ENCODE data around the gene TRPV2. TPM values are rescaled to one million over a fixed set of nuclear protein-coding genes. Genes with fewer than 3 reads are reported as not detected.
"Not testable (repeated sequence)": the region's sequence is repeated elsewhere in the genome, so short reads cannot be mapped to it uniquely, and the experiment has no call there.

The TRPV2 gene
- total and polyA plus RNA-seq, 9 of the 15 experiments (the other 6 are each of a cell fraction or from before 2014, with no cell fraction given) = 10.0 to 97.5 (median 30.3) TPM

DNA sequence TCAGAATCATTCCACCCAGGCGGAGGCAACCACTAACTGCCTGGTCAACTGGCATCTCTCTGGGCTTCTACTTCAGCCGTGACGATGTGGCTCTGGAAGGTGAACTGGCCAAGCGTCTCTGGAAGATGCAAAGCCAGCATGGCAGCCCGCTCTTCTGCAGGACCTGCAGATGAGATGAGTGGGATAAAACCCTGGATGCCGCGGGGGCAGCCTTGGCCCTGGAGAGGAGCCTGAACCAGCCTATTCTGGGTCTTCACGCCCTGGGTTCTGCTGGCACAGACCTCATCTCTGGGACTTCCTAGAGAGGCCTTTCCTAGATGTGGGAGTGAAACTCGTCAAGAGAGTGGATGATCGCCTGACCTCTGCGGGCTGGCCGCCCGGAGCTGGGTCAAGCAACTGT, 23.9 kb upstream of the TRPV2 start:
- no peak for FAIRE-seq
- CTCF ChIA-PET (ENCODE audit: low intra/inter-chr PET ratio) = no interaction called here
- H3K4me2 ChIP-seq (ENCODE audit: insufficient read depth, low read length) = no peak overlapping the region
- TF ChIP-seq POLR2G (IDR thresholded peaks at IDR 0.05; ENCODE audit: low read depth, low read length) (no peak), DACH1 (IDR thresholded peaks at IDR 0.05; ENCODE audit: partially characterized antibody) (no peak), ARHGAP35 (IDR thresholded peaks at IDR 0.05; ENCODE audit: partially characterized antibody) (no peak), ZNF165 (CRISPR knock-in tag; IDR thresholded peaks at IDR 0.05; ENCODE audit: borderline replicate concordance) (no peak), CHD4 (IDR thresholded peaks at IDR 0.05; ENCODE audit: insufficient read depth, insufficient replicate concordance, low read depth, low read length, poor library complexity, severe bottlenecking) (no peak), MYC (IDR thresholded peaks at IDR 0.05; ENCODE audit: low read depth, low read length) (no peak), MYC (CRISPR knock-in tag; IDR thresholded peaks at IDR 0.05; ENCODE audit: borderline replicate concordance, low read depth) (no peak), U2AF1 (optimal IDR thresholded peaks at IDR 0.05; ENCODE audit: low read depth, low read length) (no peak), NR4A1 (CRISPR knock-in tag; IDR thresholded peaks at IDR 0.05) (no peak), NR4A1 (tag; IDR thresholded peaks at IDR 0.05) (no peak), ZNF589 (CRISPR knock-in tag; IDR thresholded peaks at IDR 0.05; ENCODE audit: low read depth) (no peak)
- no peak overlapping the region for H2AFZ ChIP-seq (ENCODE audit: low read depth, low read length)
- no TSS peak for BruUV-seq (replicated peaks)
- H3K9ac ChIP-seq (ENCODE audit: insufficient read depth in 1 of 2, low read depth in 2 of 2, low read length in 2 of 2) = no peak overlapping the region; a peak in 1 of 4 replicates
- POLR2A ChIA-PET = interaction anchor here (1.0 kb wide), 1 partner anchor 52 kb away, joined by 4 read pairs; no protein-coding TSS in a partner anchor
- H3K9me3 ChIP-seq (replicated peaks; ENCODE audit: control insufficient read depth, insufficient read depth, low read depth, low read length) = no peaks in the 10 kb centered on the region
- in situ Hi-C loops (cut with MboI) = no loop called here
- no peak for ATAC-seq
- peaks cover 10% of the 10 kb centered on the region for H3K79me2 ChIP-seq (ENCODE audit: control insufficient read depth, insufficient read depth, low read length)
- no peaks in the 10 kb centered on the region for H3K27me3 ChIP-seq (ENCODE audit: control insufficient read depth in 2 of 2, insufficient read depth in 2 of 2, low read length in 2 of 2)
- no peaks in the 10 kb centered on the region for H3K36me3 ChIP-seq (ENCODE audit: control insufficient read depth, insufficient read depth, low read length)
- no peaks in the 10 kb centered on the region for H4K20me1 ChIP-seq (replicated peaks; ENCODE audit: control insufficient read depth, insufficient read depth, low read length)
- 93% methylated on average over 3 of the region's 13 CpGs for WGBS (ENCODE audit: insufficient coverage, low coverage, missing lambda C conversion rate)
- H3K4me3 ChIP-seq = no peak overlapping the region
- H3K9me1 ChIP-seq (ENCODE audit: control insufficient read depth, insufficient read depth, low read length) = no peaks in the 10 kb centered on the region
- H3K4me1 ChIP-seq (replicated peaks in 1 of 2; ENCODE audit: control insufficient read depth in 2 of 2, insufficient read depth in 2 of 2, low read length in 2 of 2) = peaks cover 1 to 2% of the 10 kb centered on the region in 2 experiments; a peak in 2 of 5 replicates
- no peak overlapping the region for H3K27ac ChIP-seq (ENCODE audit: extremely low read depth, low read depth, low read length)
- intact Hi-C loops (cut with micrococcal nuclease) = no loop called here
- DNase-seq (ENCODE audit: extremely low read depth in 1 of 4, low spot score in 3 of 4) = no peak

DNA sequence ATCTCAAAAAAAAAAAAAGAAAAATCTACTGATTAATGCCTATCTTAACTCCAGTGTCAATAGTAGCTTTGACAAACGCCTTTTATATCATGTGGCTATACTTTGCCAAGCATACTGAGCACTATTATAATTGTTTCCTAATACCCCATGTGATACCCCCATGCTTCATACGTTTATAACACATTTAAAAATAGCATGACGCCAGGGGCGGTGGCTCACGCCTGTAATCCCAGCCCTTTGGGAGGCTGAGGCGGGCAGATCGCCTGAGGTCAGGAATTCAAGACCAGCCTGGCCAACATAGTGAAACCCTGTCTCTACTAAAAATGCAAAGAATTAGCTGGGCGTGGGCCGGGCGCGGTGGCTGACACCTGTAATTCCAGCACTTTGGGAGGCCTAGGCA, 22.9 kb upstream of the TRPV2 start:
- H3K36me3 ChIP-seq (ENCODE audit: control insufficient read depth, insufficient read depth, low read length); BruUV-seq (replicated peaks); H3K9ac ChIP-seq (ENCODE audit: insufficient read depth in 1 of 2, low read depth in 2 of 2, low read length in 2 of 2); H3K27ac ChIP-seq (ENCODE audit: extremely low read depth, low read depth, low read length); H3K9me3 ChIP-seq (replicated peaks; ENCODE audit: control insufficient read depth, insufficient read depth, low read depth, low read length); H3K4me3 ChIP-seq; ATAC-seq; DNase-seq (ENCODE audit: extremely low read depth in 1 of 4, low spot score in 3 of 4); H4K20me1 ChIP-seq (replicated peaks; ENCODE audit: control insufficient read depth, insufficient read depth, low read length); H2AFZ ChIP-seq (ENCODE audit: low read depth, low read length); H3K27me3 ChIP-seq (ENCODE audit: control insufficient read depth in 2 of 2, insufficient read depth in 2 of 2, low read length in 2 of 2); intact Hi-C loops (cut with micrococcal nuclease); H3K79me2 ChIP-seq (ENCODE audit: control insufficient read depth, insufficient read depth, low read length); in situ Hi-C loops (cut with MboI); H3K4me1 ChIP-seq (replicated peaks in 1 of 2; ENCODE audit: control insufficient read depth in 2 of 2, insufficient read depth in 2 of 2, low read length in 2 of 2); FAIRE-seq; H3K4me2 ChIP-seq (ENCODE audit: insufficient read depth, low read length); CTCF ChIA-PET (ENCODE audit: low intra/inter-chr PET ratio); H3K9me1 ChIP-seq (ENCODE audit: control insufficient read depth, insufficient read depth, low read length): not testable (repeated sequence)
- WGBS (ENCODE audit: insufficient coverage, low coverage, missing lambda C conversion rate) = 92% methylated on average over 7 of the region's 11 CpGs
- POLR2A ChIA-PET = interaction anchor here (1.0 kb wide), 1 partner anchor 51 kb away, joined by 4 read pairs; no protein-coding TSS in a partner anchor
